Stimulated activated CD4-positive, alpha-beta T cell treated with anti-CD3 and anti-CD28 coated beads, Interleukin-1b, Interleukin-23, amount 100 ng/mL, for 1 hour (primary cell): ENCODE data around the gene PLEKHS1.
"Not testable (repeated sequence)": the region's sequence is repeated elsewhere in the genome, so short reads cannot be mapped to it uniquely, and the experiment has no call there.

ENCODE experiments used
- DNase-seq, 2 donors: peaks; one replicate each; pipeline ENCODE4 v3.0.0-alpha.2; 2020; ENCODE audit warnings: low read depth in 2 of 2

PLEKHS1 gene

DNA sequence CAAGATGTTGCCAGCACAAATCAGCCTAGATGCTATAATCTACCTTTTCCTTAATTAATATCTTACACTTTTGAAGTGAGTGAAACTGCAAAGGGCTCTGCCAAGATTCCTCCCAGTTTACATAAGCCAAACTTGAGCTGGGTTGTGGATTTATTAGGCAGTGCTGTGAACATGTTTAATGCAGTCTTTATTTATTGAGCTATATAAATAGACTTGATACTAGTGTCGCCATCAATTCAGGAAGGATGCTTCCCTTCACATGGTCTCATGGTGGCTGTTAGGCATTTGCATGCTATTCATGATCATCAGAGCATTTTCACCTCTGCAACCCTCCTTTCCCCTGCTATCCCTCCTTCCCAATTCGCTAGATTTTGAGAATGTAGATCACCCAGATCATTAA lies 40.2 kb downstream of the PLEKHS1 start:
- DNase-seq: no peak

- DNase-seq: no peak
These were observed 50.1 kb downstream of the PLEKHS1 start for GRCh38 chr10:113801569-113801968.

DNA sequence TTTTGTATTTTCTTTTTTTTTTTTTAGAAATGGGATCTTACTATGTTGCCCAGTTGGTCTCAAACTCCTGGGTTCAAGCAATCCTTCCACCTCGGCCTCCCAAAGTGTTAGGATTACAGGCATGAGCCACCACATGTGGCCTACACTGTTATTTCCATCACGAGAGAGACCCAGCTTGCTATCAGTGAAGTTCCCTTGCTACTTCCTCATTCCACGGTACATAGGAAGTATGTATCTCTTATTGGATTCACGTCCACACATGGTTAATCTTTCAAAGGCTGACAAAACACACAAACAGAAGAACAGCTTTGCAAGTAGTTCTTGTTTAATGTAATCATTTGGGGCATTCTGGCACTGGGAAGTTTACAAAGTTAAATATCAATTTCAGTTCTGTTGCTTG lies 51.5 kb downstream of the PLEKHS1 start:
- no peak for DNase-seq

GRCh38 chr10:113806503-113806902 lies 55.0 kb downstream of the PLEKHS1 start:
- DNase-seq: no peak

GRCh38 chr10:113808168-113808567 lies 56.7 kb downstream of the PLEKHS1 start:
- no peak for DNase-seq

DNA sequence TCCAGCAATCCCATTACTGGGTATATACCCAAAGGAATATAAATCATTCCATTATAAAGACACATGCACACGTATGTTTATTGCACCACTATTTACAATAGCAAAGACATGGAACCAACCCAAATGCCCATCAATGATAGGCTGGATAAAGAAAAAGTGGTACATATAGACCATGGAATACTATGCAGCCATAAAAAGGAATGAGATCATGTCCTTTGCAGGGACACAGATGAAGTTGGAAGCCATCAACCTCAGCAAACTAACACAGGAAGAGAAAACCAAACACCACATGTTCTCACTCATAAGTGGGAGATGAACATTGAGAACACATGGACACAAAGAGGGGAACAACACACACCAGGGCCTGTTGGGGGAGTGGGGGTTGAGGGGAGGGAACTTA lies 63.2 kb downstream of the PLEKHS1 start:
- DNase-seq: not testable (repeated sequence)

DNA sequence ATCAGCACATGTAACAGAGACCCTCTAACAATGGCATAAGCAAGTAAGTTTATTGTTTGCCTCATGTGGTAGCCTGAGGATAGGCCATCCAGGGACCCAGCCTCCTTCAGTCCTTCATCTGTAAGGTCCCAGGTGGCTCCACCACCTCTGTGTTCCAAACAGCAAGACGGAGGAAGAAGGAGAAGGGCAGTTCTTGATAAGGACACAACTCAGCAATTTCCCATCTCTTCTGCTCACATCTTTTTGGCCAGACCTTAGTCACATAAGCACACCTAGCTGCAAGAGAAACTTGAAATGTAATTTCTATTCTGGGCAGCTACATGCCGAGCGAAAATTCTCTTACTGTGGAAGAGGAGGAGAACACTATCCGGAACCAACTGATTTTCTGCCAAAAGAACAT lies 68.5 kb downstream of the PLEKHS1 start:
- no peak for DNase-seq

GRCh38 chr10:113820507-113820906 lies 69.0 kb downstream of the PLEKHS1 start:
- DNase-seq: no peak

- not testable (repeated sequence) for DNase-seq
These were observed 69.8 kb downstream of the PLEKHS1 start for GRCh38 chr10:113821306-113821705.

DNA sequence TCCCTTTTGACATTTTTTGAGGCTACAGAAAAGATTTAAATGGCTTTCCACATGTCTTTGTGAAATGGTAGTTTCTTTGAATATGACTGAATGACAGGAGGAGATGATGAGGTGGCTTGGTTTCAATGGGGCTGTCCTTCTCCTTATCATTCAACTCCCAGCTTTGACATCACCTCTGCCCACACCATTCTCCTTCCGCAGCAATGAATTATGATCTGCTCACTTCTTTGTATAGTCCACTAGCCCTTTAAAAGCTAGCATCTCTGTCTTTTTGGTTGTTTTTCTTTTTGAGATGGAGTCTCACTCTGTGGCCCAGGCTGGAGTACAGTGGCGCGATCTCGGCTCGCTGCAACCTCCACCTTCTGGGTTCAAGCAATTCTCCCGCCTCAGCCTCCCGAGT lies 70.7 kb downstream of the PLEKHS1 start:
- DNase-seq: no peak

- no peak for DNase-seq
These were observed 71.9 kb downstream of the PLEKHS1 start for GRCh38 chr10:113823389-113823788.

- no peak for DNase-seq
These were observed 74.3 kb downstream of the PLEKHS1 start for GRCh38 chr10:113825791-113826190.

DNA sequence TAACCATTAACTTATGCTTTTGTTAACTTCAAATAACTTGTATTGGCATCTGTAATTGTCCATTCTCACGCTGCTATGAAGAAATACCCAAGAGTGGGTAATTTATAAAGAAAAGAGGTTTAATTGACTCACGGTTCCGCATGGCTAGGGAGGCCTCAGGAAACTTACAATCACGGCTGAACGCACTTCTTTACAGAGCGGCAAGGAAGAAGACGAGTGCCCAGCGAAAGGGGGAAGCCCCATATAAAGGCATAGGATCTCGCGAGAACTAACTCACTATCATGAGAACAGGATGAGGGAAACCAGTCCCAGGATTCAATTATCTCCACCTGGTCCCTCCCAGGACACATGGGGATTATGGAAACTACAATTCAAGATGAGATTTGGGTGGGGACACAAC lies 77.1 kb downstream of the PLEKHS1 start:
- not testable (repeated sequence) for DNase-seq
